ENCODE results near the gene TMEM190.
"Not testable (repeated sequence)": the region's sequence is repeated elsewhere in the genome, so short reads cannot be mapped to it uniquely, and the experiment has no call there.

Gene TMEM190

DNA sequence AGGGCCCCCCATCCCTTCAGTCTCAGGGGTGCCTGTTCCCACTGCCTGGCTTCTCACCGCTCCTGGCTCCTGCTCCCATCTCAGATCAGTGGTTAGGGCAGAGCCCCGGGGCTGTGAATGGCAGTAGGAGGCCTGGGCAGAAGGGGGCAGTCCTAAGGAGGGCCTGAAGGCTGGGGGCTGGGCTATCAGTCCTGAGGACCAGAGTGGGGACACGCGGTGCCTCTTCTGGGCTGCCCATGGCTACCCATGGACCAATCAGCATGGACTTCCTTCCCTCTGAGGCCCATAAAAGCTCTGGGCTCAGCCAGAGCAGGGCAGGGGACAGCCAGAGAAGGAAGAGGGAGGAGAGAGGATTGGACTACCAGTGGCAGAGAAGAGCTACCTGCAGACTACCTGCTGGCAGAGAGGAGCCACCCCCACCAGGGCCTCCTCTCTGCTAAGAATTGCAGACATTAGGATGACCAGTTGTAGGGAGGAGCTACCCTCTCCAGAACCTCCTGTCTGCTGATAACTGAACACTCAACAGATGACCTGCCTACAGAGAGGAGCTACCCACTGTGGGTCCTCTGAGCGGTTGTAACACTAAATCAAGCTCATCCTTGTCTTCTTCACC lies 43.1 kb downstream of the TMEM190 start:
- no peak overlapping the region for H3K4me3 ChIP-seq (ENCODE audit: low read depth, low read length)
- DNase-seq (ENCODE audit: low read depth): no peak
- TF ChIP-seq, protein P1, sequence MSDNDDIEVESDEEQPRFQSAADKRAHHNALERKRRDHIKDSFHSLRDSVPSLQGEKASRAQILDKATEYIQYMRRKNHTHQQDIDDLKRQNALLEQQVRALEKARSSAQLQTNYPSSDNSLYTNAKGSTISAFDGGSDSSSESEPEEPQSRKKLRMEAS (IDR thresholded peaks at IDR 0.05; ENCODE audit: low read depth, low read length): no peak
- TF ChIP-seq MYC (IDR thresholded peaks at IDR 0.05; ENCODE audit: low read depth, low read length) (no peak), POLR2A (IDR thresholded peaks at IDR 0.05; ENCODE audit: extremely low read depth, insufficient read length) (no peak)
- TF ChIP-seq, protein P2, sequence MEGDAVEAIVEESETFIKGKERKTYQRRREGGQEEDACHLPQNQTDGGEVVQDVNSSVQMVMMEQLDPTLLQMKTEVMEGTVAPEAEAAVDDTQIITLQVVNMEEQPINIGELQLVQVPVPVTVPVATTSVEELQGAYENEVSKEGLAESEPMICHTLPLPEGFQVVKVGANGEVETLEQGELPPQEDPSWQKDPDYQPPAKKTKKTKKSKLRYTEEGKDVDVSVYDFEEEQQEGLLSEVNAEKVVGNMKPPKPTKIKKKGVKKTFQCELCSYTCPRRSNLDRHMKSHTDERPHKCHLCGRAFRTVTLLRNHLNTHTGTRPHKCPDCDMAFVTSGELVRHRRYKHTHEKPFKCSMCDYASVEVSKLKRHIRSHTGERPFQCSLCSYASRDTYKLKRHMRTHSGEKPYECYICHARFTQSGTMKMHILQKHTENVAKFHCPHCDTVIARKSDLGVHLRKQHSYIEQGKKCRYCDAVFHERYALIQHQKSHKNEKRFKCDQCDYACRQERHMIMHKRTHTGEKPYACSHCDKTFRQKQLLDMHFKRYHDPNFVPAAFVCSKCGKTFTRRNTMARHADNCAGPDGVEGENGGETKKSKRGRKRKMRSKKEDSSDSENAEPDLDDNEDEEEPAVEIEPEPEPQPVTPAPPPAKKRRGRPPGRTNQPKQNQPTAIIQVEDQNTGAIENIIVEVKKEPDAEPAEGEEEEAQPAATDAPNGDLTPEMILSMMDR (IDR thresholded peaks at IDR 0.05; ENCODE audit: low read depth, low read length): no peak

DNA sequence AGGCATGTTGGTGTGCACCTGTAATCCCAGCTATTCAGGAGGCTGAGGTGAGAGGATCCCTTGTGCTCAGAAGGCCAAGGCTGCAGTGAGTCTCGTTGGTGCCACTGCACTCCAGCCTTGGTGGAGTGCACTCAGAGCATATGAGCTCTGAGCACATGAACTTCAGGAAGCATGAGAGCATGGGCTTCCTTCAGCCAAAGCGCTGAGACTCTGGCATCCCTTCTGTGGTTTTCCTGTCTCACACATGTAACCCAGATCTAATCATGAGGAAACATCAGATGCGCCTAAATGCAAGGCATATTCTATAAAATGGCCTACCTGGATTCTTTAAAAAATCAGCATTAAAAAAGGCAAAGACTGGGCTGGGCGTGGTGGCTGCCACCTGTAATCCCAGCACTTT lies 44.7 kb downstream of the TMEM190 start:
- not testable (repeated sequence) for H3K4me3 ChIP-seq (ENCODE audit: low read depth, low read length); DNase-seq (ENCODE audit: low read depth)
- TF ChIP-seq, protein P1 (IDR thresholded peaks at IDR 0.05; ENCODE audit: low read depth, low read length): 0 out of 2 replicates have a peak, but pooled peaks have one; percentile 24

DNA sequence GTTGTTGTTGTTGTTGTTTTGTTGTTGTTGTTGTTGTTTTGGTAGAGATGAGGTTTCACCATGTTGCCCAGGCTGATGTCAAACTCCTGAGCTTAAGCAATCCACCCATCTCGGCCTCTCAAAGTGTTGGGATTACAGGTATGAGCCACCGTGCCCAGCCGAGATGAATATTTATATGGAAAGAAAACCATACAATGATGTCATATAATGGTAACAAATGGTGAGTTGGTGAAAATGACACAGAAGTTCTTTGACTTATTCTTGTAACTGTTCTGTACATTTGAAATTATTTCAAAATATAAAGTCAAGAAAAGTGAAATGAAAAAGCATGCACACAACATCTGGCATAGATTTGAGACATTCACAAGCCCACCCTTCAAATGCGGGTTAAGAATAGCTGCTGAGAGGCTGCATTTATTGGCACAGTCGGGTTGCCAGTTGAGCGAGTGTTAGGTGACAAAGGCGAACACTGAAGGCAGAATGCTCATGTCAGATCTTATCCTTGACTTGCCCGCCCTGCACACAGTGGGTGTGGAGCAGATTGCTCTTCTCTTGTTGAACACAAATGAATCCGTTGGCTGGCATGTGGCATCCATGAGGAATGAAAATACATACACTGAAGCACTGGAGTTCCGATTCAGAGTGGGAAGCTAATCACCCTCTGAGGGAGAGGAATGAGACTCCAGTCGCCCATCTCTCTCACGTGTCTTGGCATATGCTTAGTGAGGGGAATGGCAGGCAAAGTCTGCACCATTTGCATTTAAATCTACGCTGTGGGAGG lies 46.8 kb downstream of the TMEM190 start:
- TF ChIP-seq, protein P1 (IDR thresholded peaks at IDR 0.05; ENCODE audit: low read depth, low read length): no peak
- TF ChIP-seq POLR2A (IDR thresholded peaks at IDR 0.05; ENCODE audit: extremely low read depth, insufficient read length) (no peak), MYC (IDR thresholded peaks at IDR 0.05; ENCODE audit: low read depth, low read length) (no peak)
- TF ChIP-seq, protein P2 (IDR thresholded peaks at IDR 0.05; ENCODE audit: low read depth, low read length): no peak
- no peak overlapping the region for H3K4me3 ChIP-seq (ENCODE audit: low read depth, low read length)
- no peak for DNase-seq (ENCODE audit: low read depth)

DNA sequence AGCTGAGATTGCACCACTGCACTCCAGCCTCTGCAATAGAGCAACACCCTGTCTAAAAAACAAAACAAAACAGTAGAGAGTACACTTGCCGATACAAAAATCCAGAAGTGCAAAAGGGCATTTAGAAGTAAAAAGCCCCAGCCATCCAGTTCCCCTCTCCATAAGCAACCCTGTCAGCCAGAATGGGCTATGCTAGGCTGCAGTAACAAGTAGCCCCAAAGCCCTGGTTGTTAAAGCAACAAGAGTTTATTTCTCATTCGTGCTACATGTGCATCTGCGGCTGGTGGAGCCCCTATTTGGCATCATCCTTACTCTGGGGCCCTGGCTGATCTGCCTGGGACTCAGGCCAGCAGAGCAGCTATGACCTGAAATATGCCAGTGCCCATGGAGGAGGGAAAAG lies 47.9 kb downstream of the TMEM190 start:
- no peak overlapping the region for H3K4me3 ChIP-seq (ENCODE audit: low read depth, low read length)
- TF ChIP-seq, protein P1 (IDR thresholded peaks at IDR 0.05; ENCODE audit: low read depth, low read length): no peak
- TF ChIP-seq POLR2A (IDR thresholded peaks at IDR 0.05; ENCODE audit: extremely low read depth, insufficient read length): no peak
- no peak for TF ChIP-seq MYC (IDR thresholded peaks at IDR 0.05; ENCODE audit: low read depth, low read length)
- TF ChIP-seq, protein P2 (IDR thresholded peaks at IDR 0.05; ENCODE audit: low read depth, low read length): no peak
- DNase-seq (ENCODE audit: low read depth): no peak

DNA sequence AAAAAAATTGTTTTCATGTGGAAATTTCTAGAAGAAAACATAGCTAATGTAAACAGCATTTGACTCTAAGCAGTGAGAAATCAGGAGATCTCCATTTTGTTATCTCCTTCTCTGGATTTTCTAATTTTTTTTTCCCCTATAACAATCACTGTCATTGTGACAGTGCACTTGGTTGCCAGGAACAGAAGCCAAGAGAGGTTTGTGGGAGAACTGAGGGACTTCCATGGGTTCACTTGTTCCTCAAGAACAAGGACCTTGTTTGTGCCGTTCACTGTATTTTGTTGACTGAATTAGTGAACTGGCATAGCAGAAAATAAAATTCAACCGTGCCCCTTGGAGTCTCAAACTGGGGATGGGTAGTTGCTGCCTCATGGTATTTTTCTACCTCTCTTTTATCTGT lies 49.4 kb downstream of the TMEM190 start:
- TF ChIP-seq, protein P1 (IDR thresholded peaks at IDR 0.05; ENCODE audit: low read depth, low read length): no peak
- TF ChIP-seq, protein P2 (IDR thresholded peaks at IDR 0.05; ENCODE audit: low read depth, low read length): no peak
- TF ChIP-seq MYC (IDR thresholded peaks at IDR 0.05; ENCODE audit: low read depth, low read length): no peak
- TF ChIP-seq POLR2A (IDR thresholded peaks at IDR 0.05; ENCODE audit: extremely low read depth, insufficient read length): no peak
- no peak overlapping the region for H3K4me3 ChIP-seq (ENCODE audit: low read depth, low read length)
- no peak for DNase-seq (ENCODE audit: low read depth)
